HL-60 (cell line): Measurements from ENCODE around the gene COL4A2.

Source experiments
- DNase-seq, 2 experiments: peaks; one replicate each; pipeline ENCODE4 v3.0.0-alpha.2; 2010 to 2020; ENCODE audit warnings: low read depth in 1 of 2, low spot score in 1 of 2
- H3K27ac ChIP-seq: fragments of 250-450 bp; sonication (Bioruptor Pico); replicated peaks from 2 replicates; pipeline ENCODE4 v1.5.1; 2020; ENCODE audit warnings: mild to moderate bottlenecking, moderate library complexity
- H3K27me3 ChIP-seq: fragments of 250-450 bp; sonication (Bioruptor Pico); 2 replicates; pipeline ENCODE4 v1.5.1; 2021; ENCODE audit warnings: mild to moderate bottlenecking, moderate library complexity; ENCODE audit not compliant: insufficient read depth, poor library complexity, severe bottlenecking
- H3K4me3 ChIP-seq: replicated peaks from 2 replicates; pipeline ENCODE4 v1.5.1; 2011; ENCODE audit warnings: mild to moderate bottlenecking, control low read depth, low read length; ENCODE audit not compliant: insufficient read depth
- CTCF ChIP-seq: IDR thresholded peaks from one replicate; pipeline ENCODE4 v1.5.1; 2011; ENCODE audit warnings: low read length, control low read depth, inconsistent platforms; ENCODE audit not compliant: insufficient read depth
- GABPA ChIP-seq: IDR thresholded peaks from 2 replicates; pipeline ENCODE4 v1.6.1; 2012; ENCODE audit warnings: low read depth
- POLR2AphosphoS5 ChIP-seq: IDR thresholded peaks from 2 replicates; pipeline ENCODE4 v1.6.1; 2012; ENCODE audit warnings: low read depth
- SPI1 ChIP-seq: IDR thresholded peaks from 2 replicates; pipeline ENCODE4 v1.6.1; 2012; ENCODE audit warnings: low read depth, mild to moderate bottlenecking, borderline replicate concordance
- TF ChIP-seq, protein P1 (sequence below): IDR thresholded peaks from 2 replicates; pipeline ENCODE4 v1.6.1; 2012; ENCODE audit warnings: low read depth; ENCODE audit not compliant: insufficient replicate concordance

The COL4A2 gene

DNA sequence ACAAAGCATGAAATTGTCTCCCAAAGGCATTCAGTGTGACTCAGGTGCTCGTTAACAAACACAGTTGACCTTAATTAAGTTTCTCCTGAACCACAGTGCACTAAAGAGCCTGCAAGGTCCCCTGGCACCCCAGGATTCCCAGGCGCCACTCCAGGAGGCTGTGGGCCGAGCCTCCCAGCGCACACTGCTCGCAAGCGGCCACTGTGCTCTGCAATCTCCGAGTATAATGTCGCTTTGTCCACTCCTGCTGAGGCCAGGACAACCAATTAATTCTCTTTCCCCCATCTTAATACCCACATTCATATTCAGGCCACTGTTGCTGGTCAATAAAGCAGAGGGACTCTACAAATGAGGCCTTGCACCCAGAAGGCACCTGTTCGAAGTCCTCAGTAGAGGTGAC, 245.7 kb downstream of the COL4A2 start:
- TF ChIP-seq, protein P1, sequence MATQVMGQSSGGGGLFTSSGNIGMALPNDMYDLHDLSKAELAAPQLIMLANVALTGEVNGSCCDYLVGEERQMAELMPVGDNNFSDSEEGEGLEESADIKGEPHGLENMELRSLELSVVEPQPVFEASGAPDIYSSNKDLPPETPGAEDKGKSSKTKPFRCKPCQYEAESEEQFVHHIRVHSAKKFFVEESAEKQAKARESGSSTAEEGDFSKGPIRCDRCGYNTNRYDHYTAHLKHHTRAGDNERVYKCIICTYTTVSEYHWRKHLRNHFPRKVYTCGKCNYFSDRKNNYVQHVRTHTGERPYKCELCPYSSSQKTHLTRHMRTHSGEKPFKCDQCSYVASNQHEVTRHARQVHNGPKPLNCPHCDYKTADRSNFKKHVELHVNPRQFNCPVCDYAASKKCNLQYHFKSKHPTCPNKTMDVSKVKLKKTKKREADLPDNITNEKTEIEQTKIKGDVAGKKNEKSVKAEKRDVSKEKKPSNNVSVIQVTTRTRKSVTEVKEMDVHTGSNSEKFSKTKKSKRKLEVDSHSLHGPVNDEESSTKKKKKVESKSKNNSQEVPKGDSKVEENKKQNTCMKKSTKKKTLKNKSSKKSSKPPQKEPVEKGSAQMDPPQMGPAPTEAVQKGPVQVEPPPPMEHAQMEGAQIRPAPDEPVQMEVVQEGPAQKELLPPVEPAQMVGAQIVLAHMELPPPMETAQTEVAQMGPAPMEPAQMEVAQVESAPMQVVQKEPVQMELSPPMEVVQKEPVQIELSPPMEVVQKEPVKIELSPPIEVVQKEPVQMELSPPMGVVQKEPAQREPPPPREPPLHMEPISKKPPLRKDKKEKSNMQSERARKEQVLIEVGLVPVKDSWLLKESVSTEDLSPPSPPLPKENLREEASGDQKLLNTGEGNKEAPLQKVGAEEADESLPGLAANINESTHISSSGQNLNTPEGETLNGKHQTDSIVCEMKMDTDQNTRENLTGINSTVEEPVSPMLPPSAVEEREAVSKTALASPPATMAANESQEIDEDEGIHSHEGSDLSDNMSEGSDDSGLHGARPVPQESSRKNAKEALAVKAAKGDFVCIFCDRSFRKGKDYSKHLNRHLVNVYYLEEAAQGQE, result no peak
- TF ChIP-seq GABPA (no peak), CTCF (no peak), SPI1 (no peak), POLR2AphosphoS5 (no peak)
- no peaks in the 10 kb centered on the region for H3K27me3 ChIP-seq
- DNase-seq, result no peak
- no peak overlapping the region for H3K27ac ChIP-seq
- no peak overlapping the region for H3K4me3 ChIP-seq

DNA sequence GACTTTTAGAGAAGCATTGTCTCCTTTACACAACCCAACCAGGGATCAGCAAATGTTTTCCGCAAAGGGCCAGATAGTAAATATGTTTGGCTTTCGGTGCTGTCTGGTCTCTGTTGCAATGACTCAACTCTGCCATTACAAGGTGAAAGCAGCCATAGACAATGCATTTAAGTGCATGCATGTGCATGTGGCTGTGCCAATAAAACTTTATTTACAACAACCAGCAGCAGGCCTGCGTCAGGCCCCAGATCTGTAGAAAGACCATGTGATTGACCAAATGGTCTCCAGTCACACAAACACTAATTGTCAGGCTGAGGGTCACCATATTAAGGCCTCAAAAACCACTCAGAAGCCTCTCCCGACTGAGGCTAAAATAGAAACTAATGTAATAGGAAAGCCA, 246.3 kb downstream of the COL4A2 start:
- TF ChIP-seq SPI1 (no peak), CTCF (no peak), POLR2AphosphoS5 (no peak), GABPA (no peak)
- TF ChIP-seq, protein P1, result no peak
- Histone ChIP-seq H3K4me3 (no peak overlapping the region), H3K27ac (no peak overlapping the region), H3K27me3 (no peaks in the 10 kb centered on the region)
- no peak for DNase-seq

GRCh38 chr13:110554227-110554836, 247.2 kb downstream of the COL4A2 start:
- TF ChIP-seq CTCF (no peak), POLR2AphosphoS5 (no peak), GABPA (no peak), SPI1 (no peak)
- TF ChIP-seq, protein P1, result no peak
- no peak for DNase-seq
- H3K4me3 ChIP-seq, result no peak overlapping the region
- H3K27me3 ChIP-seq, result no peaks in the 10 kb centered on the region
- no peak overlapping the region for H3K27ac ChIP-seq
